HG03571 (cell line): ENCODE results near the gene KRTAP10-7.
"Not testable (repeated sequence)": the region's sequence is repeated elsewhere in the genome, so short reads cannot be mapped to it uniquely, and the experiment has no call there.

Experiments used
- ATAC-seq: cut with Tn5 transposase; IDR thresholded peaks from one replicate; pipeline ENCODE4 v1.9.1; 2021; ENCODE audit not compliant: unreplicated experiment

KRTAP10-7 gene

GRCh38 chr21:44600118-44600978, at the start of gene KRTAP10-7:
Gene KRTAP10-7 (plus strand): TSS chr21:44600597. CDS start chr21:44600622, 25 bp downstream.
- ATAC-seq: not testable (repeated sequence)

GRCh38 chr21:44550807-44551206, 49.6 kb upstream of the KRTAP10-7 start:
- no peak for ATAC-seq

- ATAC-seq: no peak
These were observed 48.9 kb upstream of the KRTAP10-7 start, which contains the start of gene KRTAP10-2 for GRCh38 chr21:44551340-44551961. Gene KRTAP10-2 (minus strand): TSS chr21:44551505. CDS start chr21:44551458, 47 bp downstream.

- no peak for ATAC-seq
These were observed 48.3 kb upstream of the KRTAP10-7 start for GRCh38 chr21:44552136-44552535.

- ATAC-seq: no peak
These were observed 47.7 kb upstream of the KRTAP10-7 start for GRCh38 chr21:44552681-44553080.

GRCh38 chr21:44555200-44555875, 45.1 kb upstream of the KRTAP10-7 start:
- no peak for ATAC-seq

GRCh38 chr21:44556879-44557278, 43.5 kb upstream of the KRTAP10-7 start:
- no peak for ATAC-seq

GRCh38 chr21:44557491-44558328, 42.7 kb upstream of the KRTAP10-7 start:
- ATAC-seq: no peak

- ATAC-seq: not testable (repeated sequence)
These were observed 42.1 kb upstream of the KRTAP10-7 start for GRCh38 chr21:44558329-44558675.

- ATAC-seq: no peak
These were observed 41.7 kb upstream of the KRTAP10-7 start, which contains the start of gene KRTAP10-3 for GRCh38 chr21:44558695-44559094. Gene KRTAP10-3 (minus strand): TSS chr21:44558795. CDS start chr21:44558715, 80 bp downstream.

- no peak for ATAC-seq
These were observed 36.3 kb upstream of the KRTAP10-7 start for GRCh38 chr21:44564099-44564498.

- ATAC-seq: no peak
These were observed 35.4 kb upstream of the KRTAP10-7 start for GRCh38 chr21:44564886-44565598.

- ATAC-seq: no peak
These were observed 34.0 kb upstream of the KRTAP10-7 start for GRCh38 chr21:44566403-44566802.

- ATAC-seq: no peak
These were observed 32.8 kb upstream of the KRTAP10-7 start for GRCh38 chr21:44567481-44568171.

- no peak for ATAC-seq
These were observed 32.1 kb upstream of the KRTAP10-7 start for GRCh38 chr21:44568261-44568660.

- ATAC-seq: no peak
These were observed 31.5 kb upstream of the KRTAP10-7 start for GRCh38 chr21:44568667-44569556.

GRCh38 chr21:44569861-44570517, 30.4 kb upstream of the KRTAP10-7 start:
- no peak for ATAC-seq

- no peak for ATAC-seq
These were observed 29.1 kb upstream of the KRTAP10-7 start for GRCh38 chr21:44571296-44571695.
